HG02943 (cell line): ENCODE data around the gene RASGRP4.
"Not testable (repeated sequence)": the region's sequence is repeated elsewhere in the genome, so short reads cannot be mapped to it uniquely, and the experiment has no call there.

ENCODE experiments used
- ATAC-seq: cut with Tn5 transposase; IDR thresholded peaks from one replicate; pipeline ENCODE4 v1.9.1; 2021; ENCODE audit warnings: mild to moderate bottlenecking, low read depth, moderate library complexity; ENCODE audit not compliant: unreplicated experiment

Gene RASGRP4

DNA sequence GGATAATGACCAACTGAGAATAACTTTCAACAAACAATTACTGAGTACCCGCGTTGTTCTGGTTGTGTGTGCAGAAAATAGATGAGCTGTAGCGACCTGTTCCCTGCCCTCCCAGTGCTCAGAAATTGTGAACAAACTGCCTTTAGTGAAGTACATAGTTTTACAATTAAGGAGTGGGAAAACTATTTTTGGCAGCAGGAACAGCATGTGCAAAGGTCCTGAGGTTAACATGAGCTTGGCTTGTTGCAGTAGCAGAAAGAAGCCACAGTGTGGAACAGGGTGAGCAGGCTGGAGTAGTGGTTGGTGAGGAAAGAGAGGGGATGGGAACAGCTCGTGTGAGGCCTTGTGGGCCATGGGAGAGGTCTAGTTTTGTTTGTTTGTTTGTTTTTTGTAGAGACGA, 23.5 kb upstream of the RASGRP4 start:
- no peak for ATAC-seq

DNA sequence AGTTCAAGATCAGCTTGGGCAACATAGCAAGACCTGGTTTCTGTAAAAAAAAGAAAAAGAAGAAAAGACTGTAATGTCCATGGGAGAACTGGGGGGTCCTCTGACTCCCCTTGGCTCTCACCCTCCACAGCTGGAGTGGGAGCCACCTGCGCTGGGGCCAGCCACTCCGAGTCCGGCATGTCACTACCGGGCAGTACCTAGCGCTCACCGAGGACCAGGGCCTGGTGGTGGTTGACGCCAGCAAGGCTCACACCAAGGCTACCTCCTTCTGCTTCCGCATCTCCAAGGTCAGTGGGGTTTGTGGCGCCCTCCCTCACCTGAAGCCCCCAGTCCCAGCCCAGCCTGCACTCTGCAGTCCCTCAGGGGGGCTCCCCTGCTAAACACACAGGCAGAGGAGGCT, 22.2 kb upstream of the RASGRP4 start:
- ATAC-seq: no peak

DNA sequence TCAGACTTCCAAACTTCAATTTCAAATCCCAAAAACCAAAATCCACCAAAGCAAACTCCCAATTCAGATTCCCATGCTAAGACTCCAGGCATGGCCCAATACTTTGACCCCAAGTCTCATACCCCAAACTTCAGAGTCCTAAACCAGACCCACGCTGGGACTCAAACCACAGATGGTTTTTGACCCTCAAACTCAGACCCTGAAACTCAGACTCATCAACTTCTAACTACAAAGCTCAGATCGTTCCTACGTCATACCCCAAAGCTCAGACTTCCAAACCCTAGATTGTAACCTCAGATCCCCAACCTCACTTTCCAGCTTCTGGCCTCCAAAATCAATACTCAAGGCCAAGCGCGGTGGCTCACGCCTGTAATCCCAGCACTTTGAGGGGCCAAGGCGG, 19.3 kb upstream of the RASGRP4 start:
- no peak for ATAC-seq

GRCh38 chr19:38444026-38444425, 18.0 kb upstream of the RASGRP4 start:
- ATAC-seq: no peak

DNA sequence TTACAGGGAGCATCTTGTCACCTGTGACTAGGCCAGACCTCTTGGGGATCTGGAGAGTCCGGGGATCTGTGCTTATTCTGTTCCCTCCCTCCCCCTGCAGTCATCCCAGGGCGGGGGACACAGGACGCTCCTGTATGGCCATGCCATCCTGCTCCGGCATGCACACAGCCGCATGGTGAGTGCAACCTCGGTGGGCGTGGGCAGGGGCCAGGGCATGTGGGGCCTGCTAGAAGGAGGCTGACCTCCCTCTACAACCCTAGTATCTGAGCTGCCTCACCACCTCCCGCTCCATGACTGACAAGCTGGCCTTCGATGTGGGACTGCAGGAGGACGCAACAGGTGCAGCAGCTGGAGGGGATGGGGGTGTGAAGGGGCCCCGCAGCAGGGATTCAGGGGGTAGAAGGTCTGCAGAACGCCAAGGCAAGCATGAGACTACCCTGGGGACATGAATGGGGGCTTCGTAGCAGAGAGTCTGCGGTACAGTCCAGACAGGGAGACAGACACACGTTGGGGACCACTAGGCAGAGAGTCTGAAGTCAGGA, 17.5 kb upstream of the RASGRP4 start:
- ATAC-seq: no peak

DNA sequence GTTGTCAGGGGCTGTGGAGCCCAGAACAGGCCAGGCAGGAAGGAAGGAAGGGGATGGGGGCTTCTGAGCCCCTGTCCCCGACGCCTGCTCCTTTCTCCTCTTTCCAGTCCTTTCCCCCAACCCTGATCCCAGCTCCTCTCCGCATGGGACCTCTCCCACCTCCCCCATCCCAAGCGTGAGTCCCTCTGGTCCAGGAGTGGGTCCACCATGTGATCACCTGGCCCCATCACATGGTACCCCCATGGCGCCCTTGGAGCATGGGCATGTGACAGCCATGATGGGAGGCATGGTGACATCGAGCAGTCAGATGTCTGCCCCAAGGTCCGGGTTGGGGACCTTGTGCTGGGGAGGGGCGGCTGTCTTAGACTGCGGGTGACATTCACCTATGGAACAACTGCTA, 16.7 kb upstream of the RASGRP4 start:
- no peak for ATAC-seq

DNA sequence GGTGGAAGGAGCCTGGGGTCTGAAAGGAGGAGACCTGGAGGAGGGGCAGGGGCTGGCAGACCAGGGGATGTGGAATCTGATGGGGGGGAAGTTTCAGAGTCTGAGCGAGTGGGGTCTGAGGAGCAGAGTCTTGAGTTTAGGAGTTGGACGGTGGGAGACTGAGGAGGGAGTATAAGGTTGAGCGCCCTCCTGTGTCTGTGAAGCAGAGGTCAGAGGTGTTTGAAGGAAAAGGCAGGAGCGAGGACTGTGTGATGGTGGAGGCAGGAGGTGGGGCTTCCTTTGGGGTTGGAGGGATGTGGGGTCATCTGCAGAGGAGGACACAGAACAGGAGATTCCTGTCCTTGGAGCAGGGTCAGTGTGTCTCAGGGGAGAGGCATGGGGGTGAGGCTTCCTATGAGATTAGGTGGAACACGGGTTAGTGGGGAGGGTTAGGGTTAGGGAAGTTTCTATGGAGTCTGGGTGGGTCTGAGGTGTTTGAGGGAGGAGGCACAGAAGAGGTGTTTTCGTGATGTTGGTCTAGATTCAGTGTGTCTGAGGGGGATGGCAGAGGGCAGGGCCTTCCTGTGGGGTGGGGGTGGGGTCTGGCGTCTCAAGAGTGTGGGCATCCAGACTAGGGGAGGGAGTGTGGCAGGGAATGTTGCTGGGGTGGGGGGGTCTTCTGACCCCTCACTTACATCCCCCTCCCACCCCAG, 15.8 kb upstream of the RASGRP4 start:
- no peak for ATAC-seq

- ATAC-seq: no peak
Observed at GRCh38 chr19:38440592-38440991, 14.6 kb upstream of the RASGRP4 start.

DNA sequence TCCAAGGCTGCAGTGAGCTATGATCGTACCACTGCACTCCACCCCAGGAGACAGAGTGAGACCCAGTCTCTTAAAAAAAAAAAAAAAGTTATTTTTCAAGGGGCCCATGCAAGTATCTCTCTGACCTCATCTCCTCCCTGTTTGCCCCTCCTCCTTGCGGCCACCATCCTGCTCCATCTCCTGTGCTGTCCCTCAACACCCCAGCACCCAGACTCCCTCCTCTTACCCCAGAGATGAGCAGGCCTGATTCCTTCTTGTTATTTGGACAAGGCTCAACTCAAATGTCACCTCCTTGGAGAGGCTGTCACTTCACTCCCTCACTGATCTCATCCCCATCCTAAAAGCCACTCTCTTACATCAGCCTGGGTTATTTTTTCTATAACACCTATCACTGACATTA, 11.9 kb upstream of the RASGRP4 start:
- ATAC-seq: no peak

- no peak for ATAC-seq
Observed at GRCh38 chr19:38437295-38437694, 11.3 kb upstream of the RASGRP4 start.

- ATAC-seq: no peak
Observed at GRCh38 chr19:38434549-38435051, 8.6 kb upstream of the RASGRP4 start.

DNA sequence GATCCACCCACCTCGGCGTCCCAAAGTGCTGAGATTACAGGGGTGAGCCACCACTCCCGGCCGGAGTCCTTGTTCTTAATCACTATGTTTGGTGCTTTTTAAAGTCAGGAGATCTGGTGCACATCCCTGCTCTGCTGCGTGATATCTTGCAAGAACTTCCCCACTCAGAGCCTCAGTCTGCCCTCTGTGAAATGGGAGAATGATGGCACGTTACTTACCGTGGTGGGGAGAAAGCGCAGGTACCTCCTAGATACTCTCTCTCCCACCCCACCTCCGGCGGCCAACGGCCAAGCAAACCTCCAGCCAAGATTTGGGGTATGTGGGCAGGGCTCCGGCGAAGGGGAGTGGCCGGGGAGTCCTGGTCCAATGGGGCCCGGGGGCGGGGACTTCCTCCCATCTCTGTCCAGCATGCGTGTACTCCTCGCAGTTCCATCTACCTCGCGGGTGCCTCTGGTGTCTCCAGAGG, 7.3 kb upstream of the RASGRP4 start, which contains the start of gene RYR1:
RYR1 (plus strand) TSS at position 424 of the 466 bp plus-strand sequence. CDS start 139 bp downstream, outside the sequence.
- ATAC-seq: no peak

DNA sequence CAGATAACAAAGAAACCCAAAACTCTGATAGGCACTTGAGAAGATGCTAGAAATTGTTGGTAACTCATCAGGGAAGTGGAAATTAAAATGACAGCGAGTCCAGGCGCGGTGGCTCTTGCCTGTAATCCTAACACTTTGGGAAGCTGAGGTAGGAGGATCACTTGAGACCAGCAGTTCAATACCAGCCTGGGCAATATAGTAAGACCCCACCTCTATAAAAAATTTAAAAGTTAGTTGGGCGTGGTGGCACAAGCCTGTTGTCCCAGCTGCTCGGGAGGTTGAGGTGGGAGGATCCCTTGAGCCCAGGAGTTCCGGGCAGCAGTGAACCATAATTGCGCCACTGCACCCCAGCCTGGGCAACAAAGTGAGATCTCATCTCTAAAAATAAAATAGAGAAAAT, 4.9 kb upstream of the RASGRP4 start:
- ATAC-seq: no peak

GRCh38 chr19:38429811-38430156, 3.8 kb upstream of the RASGRP4 start:
- no peak for ATAC-seq

- ATAC-seq: no peak
Observed at GRCh38 chr19:38429055-38429810, 3.2 kb upstream of the RASGRP4 start.

- ATAC-seq: not testable (repeated sequence)
Observed at GRCh38 chr19:38427035-38427677, 1.1 kb upstream of the RASGRP4 start.

GRCh38 chr19:38425222-38425809, 703 bp downstream of the RASGRP4 start:
- no peak for ATAC-seq

- no peak for ATAC-seq
Observed at GRCh38 chr19:38424272-38424671, 1.7 kb downstream of the RASGRP4 start.

- ATAC-seq: no peak
Observed at GRCh38 chr19:38422438-38422837, 3.6 kb downstream of the RASGRP4 start.

- no peak for ATAC-seq
Observed at GRCh38 chr19:38421856-38422255, 4.2 kb downstream of the RASGRP4 start.

GRCh38 chr19:38420935-38421334, 5.1 kb downstream of the RASGRP4 start:
- ATAC-seq: no peak
